Skin of body (tissue), 2 donors: Measurements from ENCODE around the gene FLRT3. TPM values are rescaled to one million over a fixed set of nuclear protein-coding genes. Genes with fewer than 3 reads are reported as not detected.
A peak's percentile ranks its signal among the peaks of the same experiment; 100 is the strongest.

ENCODE experiments used
- DNase-seq: peaks from one replicate; lab custom pipeline; 2025; lab: John Stamatoyannopoulos, UW
- total RNA-seq: library from RNA; depleted of rRNA; stranded (reverse); fragments of >200 nt; gene quantifications from one replicate; pipeline ENCODE4 v1.2.3, GENCODE V29; 2014

The FLRT3 gene
- total RNA-seq = 50.4 TPM

- peak; percentile 98 for DNase-seq
Measured at GRCh38 chr20:14337400-14338171, at the start of gene FLRT3. Gene FLRT3, minus strand, starts transcription at chr20:14337612. Its CDS starts 10,106 bp downstream, at chr20:14327506.

DNA sequence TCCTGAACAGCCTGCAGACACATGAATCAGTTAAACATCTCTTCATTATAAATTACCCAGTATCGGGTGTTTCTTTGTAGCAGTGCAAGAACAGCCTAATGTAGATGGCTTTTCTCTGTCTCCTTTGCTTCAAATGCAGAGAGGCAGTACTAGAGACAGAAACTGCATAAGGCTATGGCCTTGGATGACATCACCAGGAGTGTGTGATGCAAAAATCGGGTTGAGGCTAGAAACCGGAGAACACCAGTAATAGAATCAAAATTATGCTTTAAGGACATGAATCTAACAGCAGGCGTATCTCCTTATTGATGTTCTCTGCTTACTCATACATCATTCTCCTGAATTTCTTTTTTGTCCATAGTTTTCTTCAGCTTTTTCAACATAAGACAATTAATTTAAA lies 49.3 kb upstream of the FLRT3 start:
- DNase-seq = no peak

DNA sequence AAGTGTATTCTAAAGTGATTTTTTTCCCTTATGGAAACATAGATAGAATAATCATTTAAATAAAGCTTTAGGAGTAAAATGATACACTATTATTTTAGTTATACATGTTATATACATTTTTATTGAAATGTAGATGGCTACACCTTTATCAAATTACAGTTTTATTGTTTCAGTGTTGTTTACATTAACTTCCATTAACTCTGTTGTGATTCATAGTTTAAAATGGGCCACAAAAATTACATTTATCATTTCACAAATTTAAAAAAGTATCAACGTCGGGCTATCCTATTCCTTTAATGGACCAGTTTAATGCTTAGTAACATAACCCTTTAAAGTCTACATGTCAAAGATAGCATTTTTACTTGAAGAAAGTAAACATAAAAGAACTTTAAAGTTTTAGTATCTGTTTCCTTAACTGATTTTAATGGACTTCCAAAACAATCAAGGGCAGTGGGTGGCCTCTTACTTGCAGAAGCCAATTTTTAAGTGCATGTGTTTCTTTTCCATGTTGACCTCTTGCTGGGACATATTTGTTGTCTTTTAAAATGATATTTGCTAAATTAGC lies 47.8 kb upstream of the FLRT3 start:
- DNase-seq = no peak

DNA sequence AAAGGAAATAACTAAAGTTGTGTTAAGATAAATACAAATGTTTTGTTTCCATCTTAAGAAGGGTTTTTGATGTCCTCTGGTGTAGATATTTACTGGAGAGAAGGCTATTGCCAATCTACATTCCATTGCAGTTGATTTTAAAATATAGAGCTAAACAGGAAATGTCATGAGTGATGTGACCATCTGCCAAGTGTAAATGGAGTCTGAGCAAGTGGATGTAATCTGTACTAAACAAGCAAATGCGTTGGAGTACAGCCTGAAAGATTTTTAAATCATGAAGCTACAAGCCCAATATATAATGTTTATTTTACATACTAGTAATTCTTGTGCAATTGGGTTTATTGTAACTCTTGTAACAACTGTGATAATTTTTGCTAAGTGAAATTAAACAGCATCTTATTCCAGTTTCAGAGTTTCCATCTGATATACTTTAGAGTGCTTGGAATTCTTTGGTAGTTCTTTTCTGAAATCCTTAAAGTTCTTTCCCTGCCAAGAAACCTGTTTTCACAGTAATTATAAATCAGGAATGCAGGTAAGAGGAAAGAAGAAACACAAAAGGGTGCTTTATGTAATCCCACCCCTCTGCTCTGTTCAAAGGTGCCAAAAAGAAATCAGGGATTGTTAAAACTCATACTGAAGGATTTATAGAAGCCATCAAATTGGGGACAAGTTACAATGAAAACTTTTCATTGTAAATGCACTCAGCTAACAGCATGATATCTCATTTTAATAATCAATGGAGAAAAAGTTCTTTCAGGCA lies 47.2 kb upstream of the FLRT3 start:
- peak; percentile 3 for DNase-seq

DNA sequence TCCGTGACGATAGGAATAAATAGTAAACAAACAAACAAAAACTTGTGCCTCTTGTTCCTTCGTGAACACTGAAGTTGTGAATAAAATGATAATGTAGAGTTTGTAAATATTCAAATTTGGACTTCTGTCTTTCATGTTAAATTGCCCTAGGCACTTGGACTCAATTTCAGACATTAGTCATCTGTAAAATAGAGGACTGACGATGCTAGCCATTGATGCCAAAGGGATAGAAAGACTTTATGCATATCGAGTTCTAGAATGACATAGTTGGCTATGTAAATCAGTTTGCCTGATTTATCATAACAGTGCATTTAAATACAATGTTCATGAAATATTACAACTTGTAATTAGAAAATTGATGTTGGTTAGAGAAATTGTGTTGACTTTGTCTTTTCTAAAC lies 45.9 kb upstream of the FLRT3 start:
- DNase-seq = no peak

- no peak for DNase-seq
Measured at GRCh38 chr20:14378326-14378725, 40.9 kb upstream of the FLRT3 start.

DNA sequence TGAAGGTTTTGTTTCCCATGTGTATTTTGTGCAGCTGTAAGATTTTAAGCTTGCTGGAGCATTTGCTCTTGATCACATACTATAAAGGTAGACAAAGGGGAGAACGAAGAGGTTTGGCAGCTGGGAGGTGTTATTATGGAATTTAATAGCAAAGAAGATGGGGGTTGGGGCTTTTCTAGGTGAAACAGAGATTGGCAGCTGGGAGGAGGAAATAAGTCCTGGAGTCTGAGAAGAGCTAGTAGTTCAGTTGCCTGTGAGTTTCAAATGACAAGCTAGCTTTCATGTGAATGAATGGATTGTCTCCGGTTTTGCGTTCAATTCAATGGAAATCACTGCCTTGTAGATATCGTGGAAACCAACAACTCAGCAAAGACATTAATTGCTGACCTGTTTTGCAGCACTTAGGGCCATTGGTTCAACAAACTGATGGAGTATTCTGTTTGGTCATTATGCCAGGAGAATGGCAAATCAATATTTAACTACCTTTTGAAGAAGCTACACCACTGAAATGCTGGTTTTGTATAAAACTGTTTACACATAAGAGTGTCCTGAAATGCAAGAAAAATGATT lies 38.1 kb upstream of the FLRT3 start:
- no peak for DNase-seq

DNA sequence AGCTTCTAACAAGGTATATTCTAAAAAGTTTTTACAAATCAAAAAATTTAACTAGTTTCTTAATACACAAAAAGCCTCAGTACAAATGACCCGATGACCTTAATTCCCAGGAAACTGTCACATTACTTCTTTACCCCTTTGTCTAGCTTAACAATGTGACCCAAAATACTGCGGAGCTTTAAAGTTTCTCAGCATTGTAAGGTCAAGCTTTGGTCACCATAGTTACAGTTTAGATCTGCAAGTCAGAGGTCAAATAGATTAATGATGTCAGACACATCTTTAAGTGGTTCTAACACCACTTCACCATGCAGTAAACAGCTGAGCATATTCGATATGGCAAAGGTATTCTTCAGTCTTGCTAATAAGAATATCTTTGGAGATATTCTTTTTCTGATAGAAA lies 36.8 kb upstream of the FLRT3 start:
- no peak for DNase-seq

GRCh38 chr20:14361509-14362345 lies 24.3 kb upstream of the FLRT3 start:
- no peak for DNase-seq

DNA sequence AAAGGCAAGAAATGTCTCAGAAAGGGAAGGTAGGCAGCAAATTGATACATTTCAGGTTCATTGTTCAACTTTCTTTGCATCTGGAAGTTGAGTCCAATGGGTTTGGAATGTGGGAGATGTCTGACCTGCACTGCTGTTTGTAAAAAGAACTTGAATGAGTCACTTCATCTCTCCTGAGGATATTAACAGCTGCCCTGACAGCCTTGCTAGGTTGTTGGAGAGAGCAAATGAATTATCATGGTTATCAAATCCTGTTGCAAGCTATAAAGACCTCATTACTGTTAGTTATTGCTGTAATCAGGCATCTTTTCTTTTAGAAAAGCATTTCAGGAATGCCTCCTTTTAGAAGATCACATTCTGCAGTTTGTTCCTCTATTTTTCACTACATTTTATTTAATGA lies 23.0 kb upstream of the FLRT3 start:
- DNase-seq = no peak

DNA sequence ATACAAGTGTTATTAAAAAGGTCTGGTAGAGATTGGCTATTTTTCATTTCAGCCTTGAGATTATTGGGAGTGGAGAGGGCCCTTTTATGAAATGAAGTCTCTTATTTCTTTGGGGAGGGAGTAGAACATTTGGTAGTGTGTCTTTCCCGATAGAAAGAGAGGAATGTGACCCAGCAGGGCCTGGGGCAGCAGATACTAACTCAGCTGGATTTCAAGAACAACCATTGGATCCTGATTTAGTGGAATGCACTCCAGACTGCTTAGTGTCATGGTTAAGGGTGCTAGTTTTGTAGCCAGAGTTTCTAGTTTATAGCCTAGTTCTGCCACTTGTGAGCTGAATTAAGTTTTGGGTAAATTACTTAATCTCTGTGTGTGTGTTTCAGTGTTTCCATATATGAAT lies 18.4 kb upstream of the FLRT3 start:
- DNase-seq = no peak

GRCh38 chr20:14344746-14345145 lies 7.3 kb upstream of the FLRT3 start:
- DNase-seq = no peak

- no peak for DNase-seq
Measured at GRCh38 chr20:14343491-14344065, 6.2 kb upstream of the FLRT3 start.

DNA sequence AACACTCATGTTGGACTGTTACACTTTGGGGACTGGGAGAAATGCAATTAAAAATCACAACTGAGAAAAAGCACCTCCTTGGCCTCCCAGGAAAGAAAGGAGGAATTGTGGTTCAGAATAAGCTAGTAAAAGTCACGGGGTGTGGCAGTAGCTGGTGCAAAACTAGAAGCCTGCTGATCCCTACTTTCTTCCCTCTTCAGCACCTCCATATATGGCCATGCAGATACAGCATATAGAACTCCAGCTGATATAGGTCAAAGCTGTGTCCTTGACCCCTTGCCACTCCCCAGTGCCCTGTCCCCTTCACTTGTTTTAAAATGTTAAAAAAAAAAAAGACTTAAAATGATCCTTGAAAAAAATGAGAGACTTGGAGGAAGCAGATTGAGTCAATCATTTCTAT lies 5.5 kb upstream of the FLRT3 start:
- no peak for DNase-seq

DNA sequence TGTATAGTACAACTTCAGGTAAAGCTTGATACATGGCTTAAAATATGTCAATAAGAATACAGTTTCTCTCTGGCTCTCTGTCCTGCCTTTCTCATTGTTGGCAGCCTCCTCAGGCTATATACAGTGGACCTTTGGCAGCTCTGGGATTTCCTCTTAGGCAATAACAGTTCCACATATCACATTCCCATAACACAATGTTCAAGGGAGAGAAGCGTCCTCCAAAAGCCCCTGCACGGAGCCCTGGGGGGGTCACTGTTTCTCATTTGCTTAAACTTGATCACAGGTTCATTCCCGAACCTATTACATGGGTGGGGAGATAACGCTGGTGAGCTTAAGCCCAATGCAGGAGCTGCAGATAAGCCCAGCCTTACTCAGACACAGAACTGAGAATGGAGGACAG lies 4.4 kb upstream of the FLRT3 start:
- no peak for DNase-seq

GRCh38 chr20:14336686-14337085 lies 726 bp downstream of the FLRT3 start:
- DNase-seq = peak; percentile 65

DNA sequence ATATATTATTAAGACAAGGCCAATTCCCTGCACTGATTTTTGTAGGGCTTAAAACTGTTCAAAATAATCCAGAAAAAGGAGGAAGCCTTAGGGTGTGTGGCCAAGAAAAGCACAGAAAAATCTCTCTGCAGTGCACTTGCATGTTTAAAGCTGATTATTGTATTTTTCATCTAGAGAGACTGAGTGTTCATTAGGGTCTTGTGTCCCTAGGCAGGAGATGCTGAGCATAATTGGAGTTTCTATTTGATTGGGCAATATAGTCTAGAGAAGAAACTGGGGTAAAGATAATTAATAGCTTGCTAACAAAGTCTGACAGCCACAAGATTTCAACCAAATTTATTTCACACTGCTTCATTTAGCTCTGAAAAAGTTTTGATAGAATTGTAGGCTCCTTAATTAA lies 2.4 kb downstream of the FLRT3 start:
- DNase-seq = no peak

GRCh38 chr20:14334306-14334930 lies 3.0 kb downstream of the FLRT3 start:
- DNase-seq = peak; percentile 78

GRCh38 chr20:14333721-14334120 lies 3.7 kb downstream of the FLRT3 start:
- DNase-seq = no peak

DNA sequence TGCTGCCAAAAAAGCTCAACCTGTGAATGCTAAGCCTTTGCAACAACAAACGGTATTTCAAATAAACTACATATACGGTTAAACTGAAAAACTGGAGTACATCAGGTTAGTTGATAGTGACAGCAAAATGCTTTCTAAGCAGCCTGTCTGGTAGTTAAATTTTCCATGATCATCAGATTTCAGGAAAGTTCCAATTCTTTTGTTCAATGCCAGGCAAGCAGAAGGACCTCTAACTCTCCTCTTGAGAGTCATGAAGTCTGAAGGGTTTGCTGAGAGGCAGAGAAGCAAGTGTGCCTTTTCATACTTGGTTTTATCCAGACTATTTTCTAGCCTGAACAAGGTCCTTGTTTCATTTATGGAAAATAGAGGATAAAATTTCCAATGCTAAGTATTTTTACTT lies 4.5 kb downstream of the FLRT3 start:
- no peak for DNase-seq

DNA sequence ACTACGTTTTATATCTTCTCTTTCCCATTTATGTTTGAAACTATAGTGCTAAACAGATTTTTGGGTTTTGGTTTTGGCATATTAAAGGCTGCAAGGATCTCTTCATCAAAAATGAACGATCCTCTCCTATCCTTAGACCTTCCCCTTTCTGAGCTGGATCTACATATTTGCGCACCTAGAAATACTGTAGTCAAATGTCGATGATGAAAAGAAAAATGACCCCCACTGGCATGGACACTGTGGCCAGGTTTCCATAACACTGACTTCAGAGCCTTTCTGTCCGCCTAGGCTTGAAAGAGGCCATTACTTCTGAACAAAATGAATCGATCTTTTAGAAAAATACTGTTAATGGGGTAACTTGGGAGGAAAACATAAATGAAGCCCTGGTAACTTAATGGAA lies 5.8 kb downstream of the FLRT3 start:
- no peak for DNase-seq
